HEK293T (cell line): ENCODE results near the gene MUC5B.

ENCODE experiments used
- BHLHE40 ChIP-seq: fragments of 450-650 bp; IDR thresholded peaks from 2 replicates; pipeline ENCODE4 v1.6.1; 2016; ENCODE audit warnings: mild to moderate bottlenecking, moderate library complexity, borderline replicate concordance
- CTBP1 ChIP-seq: fragments of 450-650 bp; IDR thresholded peaks from 2 replicates; pipeline ENCODE4 v1.6.1; 2016; ENCODE audit warnings: borderline replicate concordance
- ELF4 ChIP-seq: fragments of 450-650 bp; IDR thresholded peaks from 2 replicates; pipeline ENCODE4 v1.6.1; 2017; ENCODE audit warnings: antibody characterized with exemption
- FOXA1 ChIP-seq: fragments of 450-650 bp; IDR thresholded peaks from 2 replicates; pipeline ENCODE4 v1.6.1; 2016; ENCODE audit warnings: mild to moderate bottlenecking
- FOXK2 ChIP-seq: fragments of 450-650 bp; IDR thresholded peaks from 2 replicates; pipeline ENCODE4 v1.6.1; 2016; ENCODE audit warnings: mild to moderate bottlenecking
- FOXM1 ChIP-seq: fragments of 450-650 bp; IDR thresholded peaks from 2 replicates; pipeline ENCODE4 v1.6.1; 2017; ENCODE audit warnings: mild to moderate bottlenecking, borderline replicate concordance
- HDGF ChIP-seq: fragments of 450-650 bp; IDR thresholded peaks from 2 replicates; pipeline ENCODE4 v1.6.1; 2017; ENCODE audit warnings: antibody characterized with exemption, borderline replicate concordance
- L3MBTL2 ChIP-seq: fragments of 450-650 bp; conservative IDR thresholded peaks from 2 replicates; pipeline ENCODE4 v1.6.1; 2016; ENCODE audit warnings: mild to moderate bottlenecking
- NFRKB ChIP-seq: fragments of 450-650 bp; IDR thresholded peaks from 2 replicates; pipeline ENCODE4 v1.6.1; 2016; ENCODE audit warnings: mild to moderate bottlenecking, moderate library complexity
- PKNOX1 ChIP-seq: fragments of 450-650 bp; IDR thresholded peaks from 2 replicates; pipeline ENCODE4 v1.6.1; 2016
- SP1 ChIP-seq: fragments of 450-650 bp; IDR thresholded peaks from 2 replicates; pipeline ENCODE4 v1.6.1; 2017
- SUZ12 ChIP-seq: fragments of 450-650 bp; IDR thresholded peaks from 2 replicates; pipeline ENCODE4 v1.6.1; 2016; ENCODE audit warnings: mild to moderate bottlenecking
- TARDBP ChIP-seq: fragments of 450-650 bp; IDR thresholded peaks from 2 replicates; pipeline ENCODE4 v1.6.1; 2016

DNA sequence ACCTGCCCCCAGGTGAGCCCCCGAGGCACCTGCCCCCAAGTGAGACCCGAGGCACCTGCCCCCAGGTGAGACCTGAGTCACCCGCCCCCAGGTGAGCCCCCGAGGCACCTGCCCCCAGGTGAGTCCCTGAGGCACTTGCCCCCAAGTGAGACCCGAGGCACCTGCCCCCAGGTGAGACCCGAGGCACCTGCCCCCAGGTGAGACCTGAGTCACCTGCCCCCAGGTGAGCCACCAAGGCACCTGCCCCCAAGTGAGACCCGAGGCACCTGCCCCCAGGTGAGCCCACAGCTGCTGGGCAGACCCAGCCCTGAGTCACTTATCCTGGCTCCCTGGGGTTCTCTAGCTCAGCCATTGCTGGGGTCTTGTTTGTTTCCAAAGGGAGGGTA is 36.2 kb downstream of the MUC5B start:
- TF ChIP-seq CTBP1 (no peak), BHLHE40 (no peak), SUZ12 (no peak), PKNOX1 (no peak), HDGF (no peak), FOXA1 (no peak), TARDBP (no peak), FOXM1 (no peak), FOXK2 (no peak), SP1 (no peak), NFRKB (no peak), L3MBTL2 (no peak), ELF4 (no peak)
